ENCODE data around the gene ZCRB1.

The ZCRB1 gene

GRCh38 chr12:42275499-42275898 is 50.4 kb downstream of the ZCRB1 start:
- DNase-seq: no peak

- DNase-seq: no peak
Observed at GRCh38 chr12:42273706-42274105, 52.2 kb downstream of the ZCRB1 start.

DNA sequence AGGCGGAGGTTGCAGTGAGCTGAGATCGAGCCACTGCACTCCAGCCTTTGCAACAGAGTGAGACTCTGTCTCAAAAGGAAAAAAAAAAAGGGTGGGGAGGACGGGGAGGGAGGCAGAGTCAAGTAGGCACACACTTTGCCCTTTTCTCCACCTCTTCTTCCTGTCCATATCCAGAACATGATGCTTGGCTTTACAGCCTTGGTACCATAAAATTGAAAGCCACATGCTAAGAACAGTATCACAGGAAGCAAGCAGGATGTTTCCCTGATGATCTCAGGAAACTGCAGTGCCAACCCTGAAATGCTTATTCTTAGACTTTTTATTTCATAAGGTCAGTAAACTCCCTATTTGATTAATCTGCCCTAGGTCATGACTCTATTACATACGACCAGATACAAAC is 55.3 kb downstream of the ZCRB1 start:
- DNase-seq: no peak

- no peak for DNase-seq
Observed at GRCh38 chr12:42267413-42268190, 58.3 kb downstream of the ZCRB1 start.

GRCh38 chr12:42266579-42267230 is 59.2 kb downstream of the ZCRB1 start:
- no peak for DNase-seq

- DNase-seq: no peak
Observed at GRCh38 chr12:42262271-42262670, 63.6 kb downstream of the ZCRB1 start.

Data from CD4-positive, alpha-beta T cell treated with Interleukin-4 for 1 hour (primary cell).